Measurements from ENCODE around the gene AFG3L2. TPM values are rescaled to one million over a fixed set of nuclear protein-coding genes. Genes with fewer than 3 reads are reported as not detected.

The AFG3L2 gene
- total and polyA plus RNA-seq, 9 of the 15 experiments (the other 6 are each of a cell fraction or from before 2014, with no cell fraction given) = 24.1 to 109 (median 84.0) TPM

DNA sequence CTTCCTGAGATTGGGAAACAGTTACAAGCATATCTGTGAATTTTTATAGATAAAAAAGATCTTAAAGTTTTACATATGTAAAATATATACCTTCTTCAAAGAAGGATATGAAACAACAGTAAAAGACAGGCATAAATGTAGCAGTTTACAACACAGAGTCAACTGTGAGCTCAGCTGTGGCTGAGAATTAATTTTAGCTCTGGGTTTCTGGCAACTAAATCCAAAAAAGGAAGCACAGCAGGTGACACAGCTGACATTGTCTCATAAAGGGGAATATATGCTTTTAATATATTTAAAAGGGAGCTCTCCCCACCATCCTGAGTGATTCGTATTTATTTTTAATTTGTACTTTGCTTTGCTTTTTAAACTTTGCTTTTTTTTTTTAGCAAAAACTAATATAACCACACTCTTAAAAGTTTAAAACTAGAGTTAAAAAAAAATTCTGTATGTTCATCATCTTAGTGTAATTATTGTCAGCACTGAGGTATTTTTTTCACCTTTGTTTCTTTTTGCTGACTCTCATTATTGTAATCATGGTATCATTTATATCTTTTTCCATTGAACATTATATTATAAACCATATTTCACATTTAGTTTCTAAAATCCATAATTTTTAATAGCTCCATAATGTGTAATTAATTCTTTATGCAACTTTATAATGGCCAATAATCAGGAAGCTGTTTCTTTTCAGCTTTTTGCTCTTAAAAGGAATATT is 62.3 kb downstream of the AFG3L2 start (continued):
- TF ChIP-seq SAFB2 (IDR thresholded peaks at IDR 0.05; ENCODE audit: borderline replicate concordance, low read depth, low read length, severe bottlenecking) = no peak
- TF ChIP-seq ZNF316 (IDR thresholded peaks at IDR 0.05) = peak; percentile 92

DNA sequence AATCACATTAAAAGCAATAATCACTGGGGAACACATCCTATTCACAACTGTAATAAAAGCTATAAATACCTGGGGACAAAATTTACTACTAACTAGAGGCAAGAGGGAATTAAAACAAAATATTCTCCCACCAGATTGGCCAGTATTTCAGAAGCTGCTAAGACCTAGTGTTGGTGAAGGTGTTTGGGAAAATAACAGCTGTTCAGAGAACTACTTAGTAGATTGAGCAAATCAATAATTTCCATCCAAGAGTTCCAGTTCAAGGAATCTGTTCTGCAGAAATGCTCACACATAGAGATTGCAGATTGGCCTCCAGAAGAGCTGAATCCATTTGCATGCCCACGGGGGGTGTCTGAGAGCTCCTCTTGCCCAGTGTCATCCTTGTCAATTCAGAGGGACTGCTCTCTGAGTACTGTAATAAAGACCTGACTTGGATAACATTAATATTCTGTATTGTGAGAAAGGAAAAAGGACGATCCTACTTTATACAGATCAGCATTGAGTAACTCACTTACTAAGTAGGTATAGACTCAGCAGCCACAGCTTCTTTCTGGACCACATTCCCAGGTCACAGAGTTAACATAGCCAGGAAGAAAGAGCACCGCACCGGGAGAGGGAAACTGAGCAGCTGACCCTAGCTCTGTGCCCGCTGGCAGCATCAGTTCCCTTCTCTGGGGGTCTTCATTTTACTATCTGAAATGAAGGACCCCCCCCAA is 63.3 kb downstream of the AFG3L2 start:
- H3K4me1 ChIP-seq (replicated peaks in 1 of 2; ENCODE audit: control insufficient read depth in 2 of 2, insufficient read depth in 2 of 2, low read length in 2 of 2) = peaks cover 14 to 24% of the 10 kb centered on the region in 2 experiments; a peak in 4 of 5 replicates
- H3K9ac ChIP-seq (ENCODE audit: insufficient read depth in 1 of 2, low read depth in 2 of 2, low read length in 2 of 2) = no peak overlapping the region
- 91% methylated on average over 5 of the region's 5 CpGs for WGBS (ENCODE audit: insufficient coverage, low coverage, missing lambda C conversion rate)
- peak in 1 of 4 experiments; percentile 3 for DNase-seq (ENCODE audit: extremely low read depth in 1 of 4, low spot score in 3 of 4)
- ChIA-PET CTCF (ENCODE audit: low intra/inter-chr PET ratio) (no interaction called here), POLR2A (interaction anchor here (0.6 to 3.2 kb wide), 7 partner anchors 10 to 387 kb away, joined by 3 to 22 read pairs (median 4); no protein-coding TSS in a partner anchor)
- H3K27me3 ChIP-seq (ENCODE audit: control insufficient read depth in 2 of 2, insufficient read depth in 2 of 2, low read length in 2 of 2) = no peaks in the 10 kb centered on the region
- peaks cover 53% of the 10 kb centered on the region for H3K79me2 ChIP-seq (ENCODE audit: control insufficient read depth, insufficient read depth, low read length)
- no peaks in the 10 kb centered on the region for H4K20me1 ChIP-seq (replicated peaks; ENCODE audit: control insufficient read depth, insufficient read depth, low read length)
- no TSS peak for BruUV-seq (replicated peaks)
- no peak overlapping the region for H2AFZ ChIP-seq (ENCODE audit: low read depth, low read length)
- H3K4me3 ChIP-seq = no peak overlapping the region
- intact Hi-C loops (cut with micrococcal nuclease) = no loop called here
- H3K9me3 ChIP-seq (replicated peaks; ENCODE audit: control insufficient read depth, insufficient read depth, low read depth, low read length) = peaks cover 25% of the 10 kb centered on the region
- in situ Hi-C loops (cut with MboI) = no loop called here
- no peak overlapping the region for H3K4me2 ChIP-seq (ENCODE audit: insufficient read depth, low read length)
- ATAC-seq = no peak
- no peaks in the 10 kb centered on the region for H3K9me1 ChIP-seq (ENCODE audit: control insufficient read depth, insufficient read depth, low read length)
- H3K27ac ChIP-seq (ENCODE audit: extremely low read depth, low read depth, low read length) = no peak overlapping the region
- FAIRE-seq = no peak
- peaks cover 83% of the 10 kb centered on the region for H3K36me3 ChIP-seq (ENCODE audit: control insufficient read depth, insufficient read depth, low read length)
- TF ChIP-seq RBFOX2 (IDR thresholded peaks at IDR 0.05; ENCODE audit: low read depth, low read length) = 0 out of 2 replicates have a peak, but pooled peaks have one; percentile 44
- TF ChIP-seq DPF2 (IDR thresholded peaks at IDR 0.05) = no peak
- no peak for TF ChIP-seq NR2C1 (IDR thresholded peaks at IDR 0.05)
- no peak for TF ChIP-seq NR2C1 (tag; IDR thresholded peaks at IDR 0.05)
- TF ChIP-seq KDM5B (IDR thresholded peaks at IDR 0.05; ENCODE audit: insufficient replicate concordance, low read depth, low read length) = peak; percentile 41
- TF ChIP-seq POLR2G (IDR thresholded peaks at IDR 0.05; ENCODE audit: low read depth, low read length) = 0 out of 2 replicates have a peak, but pooled peaks have one; percentile 19
- no peak for TF ChIP-seq NR2C2 (CRISPR knock-in tag; IDR thresholded peaks at IDR 0.05)
- TF ChIP-seq NR2C2 (tag; IDR thresholded peaks at IDR 0.05) = no peak
- TF ChIP-seq, protein P1, sequence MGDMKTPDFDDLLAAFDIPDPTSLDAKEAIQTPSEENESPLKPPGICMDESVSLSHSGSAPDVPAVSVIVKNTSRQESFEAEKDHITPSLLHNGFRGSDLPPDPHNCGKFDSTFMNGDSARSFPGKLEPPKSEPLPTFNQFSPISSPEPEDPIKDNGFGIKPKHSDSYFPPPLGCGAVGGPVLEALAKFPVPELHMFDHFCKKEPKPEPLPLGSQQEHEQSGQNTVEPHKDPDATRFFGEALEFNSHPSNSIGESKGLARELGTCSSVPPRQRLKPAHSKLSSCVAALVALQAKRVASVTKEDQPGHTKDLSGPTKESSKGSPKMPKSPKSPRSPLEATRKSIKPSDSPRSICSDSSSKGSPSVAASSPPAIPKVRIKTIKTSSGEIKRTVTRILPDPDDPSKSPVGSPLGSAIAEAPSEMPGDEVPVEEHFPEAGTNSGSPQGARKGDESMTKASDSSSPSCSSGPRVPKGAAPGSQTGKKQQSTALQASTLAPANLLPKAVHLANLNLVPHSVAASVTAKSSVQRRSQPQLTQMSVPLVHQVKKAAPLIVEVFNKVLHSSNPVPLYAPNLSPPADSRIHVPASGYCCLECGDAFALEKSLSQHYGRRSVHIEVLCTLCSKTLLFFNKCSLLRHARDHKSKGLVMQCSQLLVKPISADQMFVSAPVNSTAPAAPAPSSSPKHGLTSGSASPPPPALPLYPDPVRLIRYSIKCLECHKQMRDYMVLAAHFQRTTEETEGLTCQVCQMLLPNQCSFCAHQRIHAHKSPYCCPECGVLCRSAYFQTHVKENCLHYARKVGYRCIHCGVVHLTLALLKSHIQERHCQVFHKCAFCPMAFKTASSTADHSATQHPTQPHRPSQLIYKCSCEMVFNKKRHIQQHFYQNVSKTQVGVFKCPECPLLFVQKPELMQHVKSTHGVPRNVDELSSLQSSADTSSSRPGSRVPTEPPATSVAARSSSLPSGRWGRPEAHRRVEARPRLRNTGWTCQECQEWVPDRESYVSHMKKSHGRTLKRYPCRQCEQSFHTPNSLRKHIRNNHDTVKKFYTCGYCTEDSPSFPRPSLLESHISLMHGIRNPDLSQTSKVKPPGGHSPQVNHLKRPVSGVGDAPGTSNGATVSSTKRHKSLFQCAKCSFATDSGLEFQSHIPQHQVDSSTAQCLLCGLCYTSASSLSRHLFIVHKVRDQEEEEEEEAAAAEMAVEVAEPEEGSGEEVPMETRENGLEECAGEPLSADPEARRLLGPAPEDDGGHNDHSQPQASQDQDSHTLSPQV (IDR thresholded peaks at IDR 0.05) = no peak
